ENCODE measurements around the gene NSUN6. TPM values are rescaled to one million over a fixed set of nuclear protein-coding genes. Genes with fewer than 3 reads are reported as not detected.
"Not testable (repeated sequence)": the region's sequence is repeated elsewhere in the genome, so short reads cannot be mapped to it uniquely, and the experiment has no call there.

The NSUN6 gene
- total RNA-seq, 1 donor from 2014 or later = 8.9 TPM

DNA sequence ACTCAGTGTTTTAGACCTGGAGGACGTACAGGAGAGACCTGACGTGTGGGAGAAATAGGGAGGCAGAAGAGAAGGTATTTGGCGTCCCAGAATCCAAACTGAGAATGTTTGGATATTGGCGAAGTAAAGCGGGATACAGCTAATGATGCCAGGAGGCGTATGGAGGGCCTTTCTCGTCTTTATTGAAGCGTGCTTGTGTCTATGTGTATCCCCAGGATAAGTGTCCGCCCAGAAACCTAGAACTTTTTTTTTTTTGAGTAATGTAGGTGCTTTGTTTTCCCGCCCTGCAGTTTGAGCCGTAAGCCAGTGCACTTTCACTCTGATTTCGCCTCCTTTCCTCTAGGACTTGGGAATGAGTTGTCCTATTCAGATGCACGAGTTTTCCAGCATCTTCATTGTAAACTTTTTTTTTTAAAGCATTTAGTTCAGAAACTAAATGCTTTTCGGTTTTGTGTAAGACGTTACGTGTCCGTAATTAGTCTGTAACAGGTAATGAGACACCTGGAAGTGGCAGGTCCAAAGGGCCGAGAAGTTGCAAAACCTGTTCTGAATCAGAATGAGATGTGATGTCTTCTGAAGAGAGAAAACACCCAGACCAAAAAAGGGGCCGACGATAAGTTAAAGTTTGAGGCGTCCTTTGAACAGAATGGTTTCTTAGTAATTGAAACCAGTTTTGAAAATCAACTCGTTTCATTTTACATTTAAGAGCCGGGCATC is 8.6 kb upstream of the NSUN6 start:
- no peak for DNase-seq (ENCODE audit: low spot score)

DNA sequence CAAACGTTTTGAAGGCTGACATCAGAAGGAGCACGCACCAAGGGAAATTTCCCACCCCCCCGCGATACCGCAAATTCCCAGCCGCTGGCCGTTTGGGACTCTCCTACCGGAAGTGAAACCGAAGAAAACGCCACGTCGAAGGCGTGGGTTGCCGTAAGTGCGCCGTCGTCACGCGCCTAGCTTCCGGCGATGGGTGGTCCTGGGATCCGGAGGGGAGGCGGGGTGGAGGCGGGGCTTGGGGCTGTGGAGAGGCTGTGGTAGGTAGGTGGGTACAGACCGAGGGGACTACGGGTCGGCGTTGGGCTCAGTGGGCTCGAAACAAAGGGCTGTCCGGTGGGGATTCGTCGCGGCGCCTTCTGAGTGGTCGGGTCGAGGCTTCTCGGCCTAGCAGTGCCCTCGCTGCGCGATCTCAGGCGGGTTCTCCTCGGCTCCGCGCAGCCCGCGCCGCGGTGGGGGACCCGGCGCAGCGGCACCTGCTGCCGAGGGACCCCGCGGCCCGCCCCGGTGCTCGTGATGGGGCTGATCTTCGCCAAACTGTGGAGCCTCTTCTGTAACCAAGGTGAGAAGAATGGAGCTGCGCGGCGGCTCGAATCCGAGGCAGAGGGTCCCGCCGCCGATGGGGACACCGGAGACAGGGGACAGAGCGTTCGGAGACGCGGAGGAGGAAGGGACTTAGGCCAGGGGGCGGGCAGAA is 7.9 kb upstream of the NSUN6 start, which contains the start of gene ARL5B:
ARL5B (plus strand) TSS at position 307 of the 694 bp plus-strand sequence; CDS start at position 514, 207 bp downstream.
- peak; percentile 99 for DNase-seq (ENCODE audit: low spot score)

DNA sequence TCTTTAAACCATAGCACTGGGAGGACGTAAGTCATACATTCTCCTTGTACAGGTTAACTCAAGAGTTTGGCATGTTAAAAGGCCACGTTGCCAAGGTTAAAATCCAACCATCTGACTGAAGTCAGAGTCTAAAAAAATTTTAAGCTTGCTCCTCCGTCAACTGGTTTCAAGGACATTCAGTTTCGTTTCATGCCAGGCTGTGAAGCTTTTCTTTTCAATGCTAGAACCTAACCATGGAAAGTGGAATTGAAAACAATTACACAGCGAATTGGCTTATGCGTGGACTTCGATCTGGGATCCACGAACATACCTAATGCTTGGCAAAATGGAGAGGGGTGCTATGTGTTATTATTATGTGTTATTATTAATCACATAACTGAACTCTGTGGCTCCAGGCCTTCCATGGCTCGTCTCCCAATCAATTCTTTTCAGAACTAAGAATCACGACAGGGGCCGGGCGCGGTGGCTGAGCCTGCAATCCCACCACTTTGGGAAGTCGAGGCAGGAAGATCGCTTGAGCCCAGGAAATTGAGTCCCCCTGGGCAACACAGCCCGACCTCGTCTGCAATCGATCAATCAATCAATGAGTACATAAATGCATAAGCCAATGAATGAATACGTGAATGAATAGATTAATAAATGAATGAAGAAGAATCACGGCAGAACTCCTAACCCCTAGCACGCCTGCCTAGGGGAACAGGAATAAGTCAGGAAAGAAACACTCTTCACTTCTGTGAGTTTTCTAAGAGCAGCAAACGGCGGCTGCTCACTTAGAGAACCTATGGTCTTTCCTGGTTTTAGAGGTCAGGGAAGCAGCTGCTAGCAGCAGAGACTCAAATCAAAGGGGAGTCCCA is 7.1 kb upstream of the NSUN6 start:
- no peak for DNase-seq (ENCODE audit: low spot score)

DNA sequence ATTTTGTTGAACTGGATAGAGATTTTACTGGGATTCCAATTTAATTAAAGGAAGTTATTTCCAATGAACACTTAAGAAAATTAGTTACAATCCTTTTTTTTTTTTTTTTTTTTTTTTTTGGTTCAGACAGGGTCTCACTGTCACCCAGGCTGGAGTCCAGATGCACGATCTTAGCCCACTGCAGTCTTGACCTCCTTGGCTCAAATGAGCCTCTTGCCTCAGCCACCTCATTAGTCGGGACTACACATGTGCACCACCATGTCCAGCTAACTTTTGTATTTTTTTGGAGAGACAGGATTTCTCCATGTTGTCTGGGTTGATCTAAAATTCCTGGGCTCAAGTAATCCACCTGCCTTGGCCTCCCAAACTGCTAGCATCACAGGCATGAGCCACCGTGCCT is 5.3 kb upstream of the NSUN6 start:
- DNase-seq (ENCODE audit: low spot score) = no peak

DNA sequence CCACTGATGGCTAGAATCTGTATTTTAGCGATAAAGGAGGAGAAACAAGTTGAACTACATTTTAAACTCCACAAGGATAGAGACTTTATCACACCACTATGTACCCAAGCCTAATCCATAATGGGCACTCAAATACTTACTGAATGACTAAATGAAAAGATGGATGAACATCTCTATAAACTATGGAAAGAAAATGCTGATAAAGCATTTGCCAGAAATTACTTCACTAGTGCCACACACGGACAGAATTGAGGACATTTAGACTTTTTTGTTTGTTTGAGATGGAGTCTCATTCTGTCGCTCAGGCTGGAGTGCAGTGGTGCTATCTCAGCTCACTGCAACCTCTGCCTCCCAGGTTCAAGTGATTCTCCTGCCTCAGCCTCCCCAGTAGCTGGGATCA is 1.7 kb upstream of the NSUN6 start:
- no peak for DNase-seq (ENCODE audit: low spot score)

DNA sequence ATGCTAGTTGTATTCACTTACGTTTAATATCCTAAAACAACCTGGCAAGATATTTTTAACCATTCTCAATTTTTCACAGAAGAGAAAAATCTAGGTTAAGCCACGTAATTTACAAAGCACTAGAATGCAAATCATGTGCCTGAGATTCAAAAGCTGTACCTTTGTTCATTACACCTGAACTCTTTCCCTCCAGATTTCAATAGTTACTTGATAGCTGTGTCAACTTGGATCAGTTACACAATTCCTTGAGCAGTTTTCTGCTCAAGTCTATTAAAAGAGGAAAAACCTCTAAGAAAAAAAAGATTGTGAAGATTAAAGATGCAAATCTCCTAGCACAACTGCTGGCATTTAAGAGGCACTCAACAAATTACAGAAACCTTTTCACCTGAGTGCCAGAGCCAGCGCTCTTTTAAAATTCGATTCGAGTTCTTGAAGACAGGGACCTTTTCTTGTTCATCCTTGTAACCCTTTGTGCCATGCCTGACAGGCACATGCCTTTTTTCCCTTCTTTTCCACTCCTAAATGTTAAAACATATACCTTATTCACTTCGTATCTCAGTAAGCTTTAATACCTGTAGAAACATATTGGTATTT is 886 bp downstream of the NSUN6 start:
- no peak for DNase-seq (ENCODE audit: low spot score)

DNA sequence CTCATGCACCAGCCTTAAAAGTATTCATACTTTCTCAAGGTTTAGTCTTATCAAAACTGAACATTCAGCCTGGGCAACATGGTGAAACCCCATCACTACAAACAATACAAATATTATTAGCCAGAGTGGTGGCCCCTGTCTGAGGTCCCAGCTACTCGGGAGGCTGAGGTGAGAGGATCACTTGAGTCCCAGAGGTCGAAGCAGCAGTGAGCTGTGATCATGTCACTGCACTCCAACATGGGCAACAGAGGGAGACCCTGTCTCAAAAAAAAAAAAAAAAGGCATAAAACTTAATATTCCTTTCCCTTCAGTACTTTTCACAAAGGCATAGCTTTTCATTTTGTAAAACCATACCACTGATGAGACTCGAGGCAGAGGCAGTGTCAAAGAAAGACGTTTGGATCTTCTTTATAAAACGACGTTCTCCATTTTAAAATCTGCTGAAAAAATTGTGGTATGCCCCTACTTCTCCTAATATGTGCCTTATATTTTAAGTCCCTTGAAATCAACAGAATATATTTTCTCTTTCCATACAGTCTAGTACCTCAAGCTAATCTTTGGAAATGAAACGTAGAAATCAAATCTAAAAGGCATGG is 1.9 kb downstream of the NSUN6 start:
- no peak for DNase-seq (ENCODE audit: low spot score)

DNA sequence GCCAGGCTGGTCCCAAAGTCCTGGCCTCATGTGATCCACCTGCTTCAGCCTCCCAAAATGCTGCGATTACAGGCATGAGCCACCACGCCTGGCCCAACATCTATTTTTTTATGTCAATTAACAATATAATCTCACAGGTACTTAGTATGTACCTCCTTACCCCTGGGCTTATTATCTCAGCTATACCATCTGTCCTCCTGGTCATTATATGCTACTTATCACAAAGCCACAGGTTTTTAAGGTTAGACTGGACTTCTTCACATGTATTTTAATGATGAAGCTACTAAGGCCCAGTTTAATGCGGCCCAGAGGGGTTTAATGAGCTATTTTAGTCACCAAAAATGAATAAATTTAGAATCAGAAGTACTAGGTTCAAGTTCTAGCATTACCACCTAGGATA is 3.4 kb downstream of the NSUN6 start:
- no peak for DNase-seq (ENCODE audit: low spot score)

DNA sequence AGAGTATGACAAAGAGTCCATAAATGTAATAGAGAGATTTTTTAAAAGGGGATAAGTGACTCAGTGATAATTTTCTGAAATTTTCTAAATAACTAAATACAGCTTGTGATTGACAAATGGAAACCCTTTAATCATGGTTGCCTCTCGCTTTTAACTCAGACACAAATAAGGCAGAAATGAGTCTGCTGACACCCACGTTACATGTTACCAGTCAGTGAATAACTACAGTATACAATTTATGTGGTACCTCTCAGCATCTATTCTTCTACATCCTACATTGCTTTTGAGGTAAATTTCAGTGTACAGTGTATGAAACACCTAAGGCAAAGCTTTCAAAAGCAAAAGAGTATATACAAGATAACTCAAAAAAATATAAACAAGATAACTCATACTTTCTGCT is 4.2 kb downstream of the NSUN6 start:
- DNase-seq (ENCODE audit: low spot score) = no peak

DNA sequence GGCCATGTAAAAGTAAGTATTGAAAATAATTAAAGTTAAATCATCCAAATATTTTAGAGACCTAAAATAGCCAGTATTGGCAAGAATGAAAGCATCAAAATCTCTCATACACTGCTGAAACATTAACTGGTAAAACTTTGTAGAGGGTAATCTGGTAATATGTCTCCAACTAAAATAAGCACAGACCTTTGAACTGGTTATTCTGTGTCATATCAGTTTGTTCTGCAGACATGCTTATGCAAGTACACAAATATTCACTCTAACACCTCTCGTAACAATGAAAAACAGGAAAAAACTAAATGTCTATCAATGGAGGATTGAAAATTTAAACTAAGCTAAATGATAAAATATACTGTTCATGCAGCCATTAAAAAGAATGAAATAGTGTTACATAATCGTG is 11.7 kb downstream of the NSUN6 start:
- not testable (repeated sequence) for DNase-seq (ENCODE audit: low spot score)

DNA sequence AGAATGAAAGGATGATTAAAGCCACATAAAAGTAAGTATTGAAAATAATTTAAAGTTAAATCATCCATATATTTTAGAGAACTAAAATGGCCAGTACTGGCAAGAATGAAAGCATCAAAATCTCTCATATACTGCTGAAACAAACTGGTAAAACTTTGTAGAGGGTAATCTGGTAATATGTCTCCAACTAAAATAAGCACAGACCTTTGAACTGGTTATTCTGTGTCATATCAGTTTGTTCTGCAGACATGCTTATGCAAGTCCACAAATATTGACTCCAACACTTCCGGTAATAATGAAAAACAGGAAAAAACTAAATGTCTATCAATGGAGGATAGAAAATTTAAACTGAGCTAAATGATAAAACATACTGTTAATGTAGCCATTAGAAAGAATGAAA is 14.0 kb downstream of the NSUN6 start:
- not testable (repeated sequence) for DNase-seq (ENCODE audit: low spot score)

DNA sequence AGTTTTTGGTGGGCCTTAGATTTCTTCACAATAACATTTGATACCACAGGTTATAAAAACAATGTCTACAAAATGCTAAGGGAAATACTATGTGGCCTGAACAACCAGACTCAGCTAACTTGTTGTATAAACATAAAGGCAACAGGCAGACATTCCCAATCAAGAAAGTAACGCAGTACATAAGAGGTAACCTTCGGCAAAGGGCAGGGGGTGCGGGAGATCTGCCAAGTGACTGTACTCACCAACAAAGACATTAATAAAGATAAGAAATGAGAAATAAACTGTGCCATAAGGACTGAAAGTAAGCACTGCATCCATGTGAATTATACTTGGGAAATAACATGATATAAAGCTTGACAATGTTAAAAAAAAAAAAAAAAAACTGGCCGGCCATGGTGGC is 15.4 kb downstream of the NSUN6 start:
- no peak for DNase-seq (ENCODE audit: low spot score)

DNA sequence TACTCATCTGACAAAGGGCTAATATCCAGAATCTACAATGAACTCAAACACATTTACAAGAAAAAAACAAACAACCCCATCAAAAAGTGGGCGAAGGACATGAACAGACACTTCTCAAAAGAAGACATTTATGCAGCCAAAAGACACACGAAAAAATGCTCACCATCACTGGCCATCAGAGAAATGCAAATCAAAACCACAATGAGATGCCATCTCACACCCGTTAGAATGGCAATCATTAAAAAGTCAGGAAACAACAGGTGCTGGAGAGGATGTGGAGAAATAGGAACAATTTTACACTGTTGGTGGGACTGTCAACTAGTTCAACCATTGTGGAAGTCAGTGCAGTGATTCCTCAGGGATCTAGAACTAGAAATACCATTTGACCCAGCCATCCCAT is 18.9 kb downstream of the NSUN6 start:
- DNase-seq (ENCODE audit: low spot score) = not testable (repeated sequence)

DNA sequence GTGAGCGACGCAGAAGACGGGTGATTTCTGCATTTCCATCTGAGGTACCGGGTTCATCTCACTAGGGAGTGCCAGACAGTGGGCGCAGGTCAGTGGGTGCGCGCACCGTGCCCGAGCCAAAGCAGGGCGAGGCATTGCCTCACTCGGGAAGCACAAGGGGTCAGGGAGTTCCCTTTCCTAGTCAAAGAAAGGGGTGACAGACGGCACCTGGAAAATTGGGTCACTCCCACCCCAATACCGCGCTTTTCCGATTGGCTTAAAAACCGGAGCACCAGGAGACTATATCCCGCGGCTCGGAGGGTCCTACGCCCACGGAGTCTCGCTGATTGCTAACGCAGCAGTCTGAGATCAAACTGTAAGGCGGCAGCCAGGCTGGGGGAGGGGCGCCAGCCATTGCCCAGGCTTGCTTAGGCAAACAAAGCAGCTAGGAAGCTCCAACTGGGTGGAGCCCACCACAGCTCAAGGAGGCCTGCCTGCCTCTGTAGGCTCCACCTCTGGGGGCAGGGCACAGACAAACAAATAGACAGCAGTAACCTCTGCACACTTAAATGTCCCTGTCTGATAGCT is 23.9 kb downstream of the NSUN6 start:
- DNase-seq (ENCODE audit: low spot score) = not testable (repeated sequence)

DNA sequence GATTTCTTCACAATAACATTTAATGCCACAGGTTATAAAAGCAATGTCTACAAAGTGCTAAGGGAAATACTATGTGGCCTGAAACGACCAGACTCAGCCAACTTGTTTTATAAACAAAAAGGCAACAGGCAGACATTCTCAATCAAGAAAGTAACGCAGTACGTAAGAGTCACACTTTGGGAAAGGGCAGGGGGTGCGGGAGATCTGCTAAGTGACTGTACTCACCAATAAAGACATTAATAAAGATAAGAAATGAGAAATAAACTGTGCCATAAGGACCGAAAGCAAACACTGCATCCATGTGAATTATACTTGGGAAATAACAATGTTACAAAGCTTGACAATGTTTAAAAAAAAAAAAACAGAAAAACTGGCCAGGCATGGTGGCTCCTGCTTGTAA is 25.5 kb downstream of the NSUN6 start:
- no peak for DNase-seq (ENCODE audit: low spot score)

DNA sequence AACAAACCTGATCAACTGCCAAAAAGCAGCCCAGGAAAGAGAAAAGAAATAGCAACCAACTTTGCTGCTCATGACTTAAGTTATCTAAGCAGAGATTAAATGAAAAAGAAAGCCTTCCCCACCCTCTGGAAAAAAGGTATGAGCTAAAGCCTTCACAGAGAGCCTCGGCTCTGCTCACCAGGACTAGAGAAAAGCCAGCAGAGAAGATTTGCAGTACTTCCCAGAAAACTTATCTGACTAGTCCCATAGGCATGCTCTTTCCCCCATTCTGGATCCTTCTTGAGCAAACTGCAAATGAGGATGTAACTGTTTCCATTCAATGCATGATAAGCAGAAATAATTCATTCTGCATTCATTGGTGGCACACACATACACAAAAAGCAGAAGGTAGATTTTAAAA is 27.7 kb downstream of the NSUN6 start:
- DNase-seq (ENCODE audit: low spot score) = not testable (repeated sequence)

DNA sequence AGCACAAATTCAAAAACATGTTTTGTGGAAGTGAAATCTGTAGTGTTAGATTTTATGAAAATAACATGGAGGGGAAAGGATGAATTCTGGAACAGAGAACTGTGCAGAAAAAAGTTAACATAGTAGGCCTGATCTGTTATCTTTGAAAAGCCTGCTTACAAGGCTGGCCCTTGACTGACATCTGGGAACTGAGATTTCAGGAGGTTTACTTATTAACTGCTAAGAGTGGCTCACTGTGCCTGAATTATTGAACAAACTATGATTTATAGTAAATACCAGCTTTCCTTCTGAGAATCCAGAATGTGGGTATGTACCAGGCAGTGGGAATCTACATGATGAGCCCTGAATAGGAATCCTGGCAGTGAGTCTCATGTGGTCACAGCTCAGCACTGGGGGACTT is 30.5 kb downstream of the NSUN6 start:
- no peak for DNase-seq (ENCODE audit: low spot score)

DNA sequence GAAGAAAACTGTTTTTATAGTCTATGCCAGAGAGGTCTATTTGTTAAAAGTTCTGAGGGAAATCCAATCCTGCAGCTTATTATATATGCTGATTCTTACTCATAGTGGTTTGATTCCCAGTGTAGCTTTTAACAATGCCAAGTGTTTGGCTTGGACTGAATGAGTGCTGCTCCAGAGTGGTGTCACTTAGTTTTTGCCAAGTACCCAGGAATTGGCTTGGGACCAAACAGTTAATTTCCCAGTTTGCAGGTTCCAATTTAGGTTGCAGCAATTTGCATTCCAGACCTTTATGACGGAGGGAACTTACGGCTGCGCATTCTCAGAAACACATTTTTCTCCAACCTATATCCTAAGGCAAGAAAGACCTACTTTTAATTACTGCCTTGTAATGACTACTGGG is 32.4 kb downstream of the NSUN6 start:
- DNase-seq (ENCODE audit: low spot score) = no peak

DNA sequence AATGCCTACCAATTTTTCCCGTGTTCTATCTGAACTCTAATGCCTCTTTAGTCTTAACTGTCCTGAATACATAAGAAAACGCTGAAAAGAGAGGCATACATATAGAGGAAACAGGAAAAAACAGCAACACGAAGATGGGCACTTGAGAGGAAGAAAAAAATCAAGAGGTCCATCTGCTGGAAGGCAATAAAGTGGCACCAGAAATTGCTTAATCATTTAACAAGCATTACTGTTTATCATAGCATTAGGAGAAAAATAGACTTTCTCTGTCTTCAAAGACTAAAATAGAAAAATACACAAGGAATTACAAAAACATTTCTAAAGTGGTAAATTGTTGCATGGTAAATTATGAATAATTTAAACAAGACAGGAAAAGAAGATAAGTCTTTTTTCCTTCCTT is 35.0 kb downstream of the NSUN6 start:
- DNase-seq (ENCODE audit: low spot score) = no peak

DNA sequence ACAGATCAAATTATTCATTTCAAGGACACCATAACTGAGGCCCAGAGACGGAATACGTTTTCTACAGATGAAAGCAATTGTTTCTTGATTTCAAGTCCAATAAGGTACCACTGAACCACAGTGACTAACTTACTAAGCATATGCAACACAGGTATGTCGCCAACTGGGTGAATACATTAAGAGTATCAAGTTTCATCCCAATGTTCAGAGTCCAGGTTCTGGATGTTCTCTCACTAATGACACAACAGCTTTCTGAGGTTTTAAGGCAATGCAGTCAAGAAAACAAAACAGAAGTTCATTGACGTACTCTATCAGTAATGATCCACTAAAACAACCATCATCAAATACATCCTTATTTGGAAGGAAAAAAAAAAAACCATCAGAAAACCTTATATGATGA is 35.8 kb downstream of the NSUN6 start:
- DNase-seq (ENCODE audit: low spot score) = no peak

DNA sequence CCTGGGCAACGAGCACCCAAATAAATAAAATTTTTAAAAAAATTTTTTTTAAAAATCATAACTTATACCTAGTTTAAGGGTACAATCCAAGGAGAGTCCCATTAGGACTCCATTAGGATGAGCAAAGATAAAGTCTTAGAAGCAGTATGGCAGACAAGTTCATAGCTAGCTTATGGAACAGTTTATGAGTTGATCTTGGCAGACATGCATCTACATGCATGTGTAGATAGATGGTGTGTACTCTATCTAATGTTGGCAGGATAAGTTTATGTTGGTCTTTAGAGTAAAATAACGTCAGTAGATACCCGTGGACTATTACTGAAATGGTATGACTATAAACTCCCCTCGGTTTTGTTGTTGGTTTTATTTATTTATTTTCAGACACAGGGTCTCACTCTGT is 40.2 kb downstream of the NSUN6 start:
- DNase-seq (ENCODE audit: low spot score) = no peak

Data from mesenteric fat pad (tissue), 1 donor.